8988T (cell line): Measurements from ENCODE around the gene MED13L.
A peak's percentile ranks its signal among the peaks of the same experiment; 100 is the strongest.

Experiments
- DNase-seq: peaks from one replicate; pipeline ENCODE4 v3.0.0; 2011

The MED13L gene

DNA sequence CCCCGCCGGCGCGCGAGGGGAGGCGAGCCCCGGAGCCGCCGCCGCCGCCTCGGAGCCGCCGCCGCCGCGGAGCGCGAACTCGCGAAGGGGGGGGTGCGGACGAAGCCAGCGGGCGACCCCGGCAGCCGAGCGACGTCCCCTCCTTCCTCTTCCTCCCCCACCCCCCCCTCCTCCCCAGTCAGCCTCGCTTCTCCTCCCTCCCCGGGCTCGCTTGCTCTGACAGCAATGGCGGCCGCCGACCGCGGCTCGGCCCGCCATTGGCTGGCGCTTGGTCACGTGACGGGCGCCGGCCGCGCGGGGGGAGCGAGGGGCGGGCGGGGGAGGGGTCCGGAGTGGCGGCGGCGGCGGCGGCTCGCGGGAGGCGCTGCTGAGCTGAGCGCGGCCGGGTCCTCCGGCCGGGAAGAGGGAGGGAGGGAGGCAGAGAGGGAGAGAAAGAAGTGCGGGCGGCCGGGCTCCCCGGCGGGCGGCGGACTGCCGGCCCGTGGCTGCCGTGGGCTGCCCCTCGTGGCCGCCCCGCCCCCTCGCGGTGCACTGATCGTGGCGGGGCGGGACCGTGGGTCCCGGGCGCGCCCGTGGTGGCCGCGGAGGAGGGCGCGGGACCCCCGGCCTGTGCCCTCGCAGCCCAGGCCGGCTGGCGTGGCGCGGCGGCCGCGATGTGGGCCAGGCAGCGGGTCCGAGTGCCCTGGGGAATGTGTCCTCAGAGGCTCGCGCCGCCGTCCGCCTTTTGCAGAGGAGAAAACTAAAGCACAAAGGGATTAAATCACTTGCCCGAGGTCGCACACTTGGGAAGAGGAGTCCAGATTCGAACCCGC, at the start of gene MED13L:
Gene MED13L, minus strand, starts transcription at position 227 of the 812 bp plus-strand sequence. CDS start 562 bp downstream, outside the sequence.
- DNase-seq = peak; percentile 98

DNA sequence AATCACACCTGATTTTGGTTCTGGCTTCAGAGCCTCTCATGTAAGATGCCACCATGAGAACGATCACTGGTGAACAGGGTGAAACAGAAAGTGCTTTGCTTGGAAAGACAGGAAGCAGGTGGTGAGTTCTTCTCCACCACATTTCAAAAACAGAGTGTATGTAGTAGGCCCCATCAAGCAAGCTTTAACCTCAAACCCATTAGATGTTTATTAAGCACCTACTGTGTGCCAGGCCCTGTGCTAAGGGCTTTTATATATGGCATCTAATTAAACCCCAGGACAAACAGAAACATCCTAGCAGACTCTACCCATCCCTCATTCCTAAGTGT, 47.8 kb upstream of the MED13L start:
- DNase-seq = no peak

DNA sequence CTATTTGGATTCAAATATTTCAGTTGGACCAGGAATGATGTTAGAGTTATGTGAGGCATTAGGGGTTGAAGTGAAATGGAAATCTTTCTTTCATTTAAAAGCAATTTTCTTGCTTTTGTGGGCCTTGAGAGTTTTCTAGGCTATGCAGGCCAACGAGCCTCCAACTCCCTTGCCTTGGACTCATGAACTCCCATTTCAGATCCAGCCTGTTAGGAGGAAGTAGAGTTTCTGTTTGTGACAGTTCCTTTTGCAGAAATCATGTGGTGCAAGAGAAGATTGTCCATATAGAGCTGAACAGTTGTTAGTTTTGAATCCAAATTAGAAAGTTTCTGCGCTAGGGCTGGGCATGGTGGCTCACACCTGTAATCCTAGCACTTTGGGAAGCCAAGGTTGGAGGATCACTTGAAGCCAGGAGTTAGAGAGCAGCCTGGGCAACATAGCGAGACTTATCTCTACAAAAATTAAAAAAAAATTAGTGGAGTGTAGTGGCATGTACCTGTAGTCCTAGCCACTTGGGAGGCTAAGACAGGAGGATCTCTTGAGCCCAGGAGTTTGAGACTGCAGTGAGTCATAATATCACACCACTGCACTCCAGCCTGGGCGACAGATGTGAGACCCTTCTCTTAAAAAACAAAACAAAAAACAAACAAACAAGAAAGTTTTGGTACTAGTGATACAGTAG, 47.3 kb upstream of the MED13L start:
- no peak for DNase-seq

GRCh38 chr12:116323406-116324386, 46.2 kb upstream of the MED13L start:
- DNase-seq = no peak

GRCh38 chr12:116321913-116322312, 44.4 kb upstream of the MED13L start:
- no peak for DNase-seq

GRCh38 chr12:116320791-116321217, 43.3 kb upstream of the MED13L start:
- DNase-seq = no peak

GRCh38 chr12:116319898-116320621, 42.6 kb upstream of the MED13L start:
- no peak for DNase-seq

DNA sequence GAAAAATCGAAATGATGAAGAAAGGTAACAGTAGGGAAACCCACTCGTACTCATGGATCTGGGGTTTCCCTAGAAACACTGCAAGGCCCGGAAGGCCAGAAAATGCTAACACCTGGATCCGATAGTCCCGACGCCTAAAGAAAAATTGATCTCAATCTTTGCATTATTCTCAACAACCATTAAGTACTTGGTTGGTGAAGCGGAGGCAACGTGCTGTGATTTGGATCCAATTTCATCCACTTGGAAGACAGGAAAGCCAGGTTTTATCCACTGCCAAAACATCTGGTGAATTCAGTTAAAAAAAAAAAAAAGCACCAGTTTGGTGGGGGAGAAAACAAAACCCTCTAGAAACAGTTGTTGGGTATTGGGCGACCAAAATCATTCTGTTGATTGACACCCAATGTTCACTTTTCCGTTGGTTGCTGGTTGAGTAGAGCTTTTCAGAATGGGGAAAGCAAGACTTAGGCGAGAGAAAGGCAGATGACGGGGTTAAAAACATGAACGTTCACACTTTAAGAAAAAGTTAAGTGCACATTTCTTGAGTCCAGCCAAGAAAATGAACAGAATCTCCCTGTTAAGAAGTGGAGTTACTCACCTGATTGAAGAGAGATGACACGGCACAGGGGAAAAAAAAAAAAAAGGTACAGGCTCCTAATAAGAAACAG, 41.9 kb upstream of the MED13L start:
- no peak for DNase-seq

- no peak for DNase-seq
Measured at GRCh38 chr12:116318576-116319232, 41.2 kb upstream of the MED13L start.

DNA sequence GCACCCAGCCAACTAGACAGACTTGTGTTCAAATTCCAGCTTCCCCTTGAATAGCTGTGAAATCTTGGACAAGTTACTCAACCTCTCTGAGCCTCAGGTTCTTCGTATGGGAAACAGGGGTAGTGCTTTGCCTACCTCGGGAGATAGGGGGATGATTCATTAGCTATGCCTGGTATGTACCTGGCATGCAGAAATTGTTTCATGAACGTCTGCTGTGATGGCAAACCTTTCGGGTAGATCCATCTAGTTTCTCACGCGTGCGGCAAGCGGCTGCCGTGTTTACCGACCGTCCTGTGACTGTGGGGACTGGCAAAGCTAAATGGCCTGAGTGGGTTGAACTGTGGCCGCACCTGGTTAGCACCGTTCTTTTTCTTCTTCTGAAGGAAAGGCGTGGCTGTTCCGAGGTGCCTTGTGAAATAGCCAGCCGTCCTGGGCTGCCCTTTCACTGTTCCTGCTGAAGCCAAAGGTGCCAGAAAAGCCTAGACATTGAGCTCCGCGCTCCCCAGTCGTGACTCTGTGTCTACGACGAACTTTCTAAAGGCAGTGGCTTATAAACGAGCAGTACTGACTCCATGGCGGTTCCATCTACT, 40.6 kb upstream of the MED13L start:
- DNase-seq = no peak

DNA sequence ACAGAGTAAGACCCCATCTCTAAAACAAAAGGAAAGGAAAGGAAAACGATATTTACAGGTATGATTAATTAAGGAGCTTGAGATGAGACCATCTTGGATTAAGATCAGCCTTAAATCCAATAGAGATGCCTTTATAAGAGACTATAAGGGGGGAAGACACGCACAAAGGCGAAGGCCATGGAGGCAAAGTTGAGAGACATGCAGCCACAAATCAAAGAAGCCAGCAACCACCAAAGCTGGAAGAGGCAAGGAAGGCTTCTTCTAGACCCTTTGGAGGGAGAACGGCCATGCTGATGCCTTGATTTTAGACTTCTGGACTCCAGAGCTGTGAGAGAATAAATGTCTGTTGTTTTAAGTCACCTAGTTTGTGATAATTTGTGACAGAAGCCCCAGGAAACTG, 39.6 kb upstream of the MED13L start:
- DNase-seq = no peak

GRCh38 chr12:116314477-116314876, 37.0 kb upstream of the MED13L start:
- DNase-seq = no peak

- DNase-seq = no peak
Measured at GRCh38 chr12:116313194-116313927, 35.9 kb upstream of the MED13L start.

- no peak for DNase-seq
Measured at GRCh38 chr12:116310082-116310481, 32.6 kb upstream of the MED13L start.

DNA sequence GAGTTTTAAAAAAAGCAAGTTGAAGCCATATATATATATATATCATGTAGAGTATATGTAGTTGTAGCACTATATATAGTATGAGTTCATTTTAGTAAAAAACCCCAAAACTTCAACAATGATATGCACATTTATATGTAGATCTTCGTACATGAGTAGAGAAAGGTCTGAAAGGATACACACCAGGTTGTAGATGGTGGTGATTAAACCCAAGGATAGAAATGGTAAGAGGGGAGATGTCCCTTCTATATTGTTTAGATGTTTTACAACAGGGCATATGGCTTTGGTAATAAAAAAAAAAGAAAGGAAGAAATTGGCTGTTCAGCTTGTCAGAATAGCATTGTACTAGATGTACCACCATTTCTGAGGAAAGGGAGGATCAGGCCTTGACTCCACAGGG, 31.9 kb upstream of the MED13L start:
- no peak for DNase-seq

DNA sequence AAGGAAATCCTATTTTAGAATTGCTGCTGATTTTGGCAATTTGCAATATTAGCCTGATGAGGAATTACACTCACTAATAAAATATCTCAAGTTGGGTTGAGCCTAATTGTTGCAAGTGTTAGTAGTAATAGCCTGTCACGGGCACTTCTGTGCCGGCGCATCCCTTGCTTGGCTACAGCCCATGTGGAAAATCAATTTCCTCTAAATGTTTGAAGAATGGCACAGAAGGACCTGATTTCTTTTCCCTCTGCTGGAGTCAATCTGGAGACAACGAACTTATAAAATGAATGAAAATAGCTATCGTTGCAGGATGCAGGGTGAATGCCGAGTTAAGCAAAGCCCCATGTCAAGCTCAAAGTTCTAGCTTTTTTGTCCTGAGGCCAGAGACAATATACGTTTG, 31.2 kb upstream of the MED13L start:
- no peak for DNase-seq

GRCh38 chr12:116306968-116307367, 29.5 kb upstream of the MED13L start:
- no peak for DNase-seq

- DNase-seq = no peak
Measured at GRCh38 chr12:116306506-116306905, 29.0 kb upstream of the MED13L start.

- no peak for DNase-seq
Measured at GRCh38 chr12:116304621-116305020, 27.1 kb upstream of the MED13L start.

DNA sequence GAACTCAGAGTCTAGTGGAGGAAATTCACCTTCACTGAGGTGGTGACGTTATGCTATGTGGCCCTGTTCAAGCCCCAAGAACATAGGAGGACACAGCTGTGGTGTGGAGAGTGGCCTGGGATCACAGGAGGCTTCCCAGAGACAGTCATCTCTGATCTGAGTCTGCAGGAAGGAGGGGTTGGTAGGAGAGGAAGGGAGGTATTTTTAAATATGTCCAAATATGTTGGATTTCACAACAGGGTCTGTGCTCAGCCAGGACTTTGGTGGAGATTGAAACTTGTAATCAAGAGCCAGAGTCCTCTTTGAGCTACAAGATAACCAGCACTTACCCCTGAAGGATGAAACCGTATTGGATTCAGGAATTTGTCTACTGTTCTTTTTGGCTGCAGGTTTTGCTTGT, 26.4 kb upstream of the MED13L start:
- DNase-seq = no peak
